GF-D8 (cell line): ENCODE data around the gene UVRAG.

Experiments
- DNase-seq: peaks from one replicate; lab custom pipeline; 2025; lab: John Stamatoyannopoulos, UW

UVRAG gene

GRCh38 chr11:76152741-76153570 lies 337.9 kb downstream of the UVRAG start:
- no peak for DNase-seq

- no peak for DNase-seq
These were observed 338.5 kb downstream of the UVRAG start for GRCh38 chr11:76153571-76153923.

GRCh38 chr11:76155500-76156227 lies 340.7 kb downstream of the UVRAG start:
- no peak for DNase-seq

GRCh38 chr11:76156971-76157427 lies 342.0 kb downstream of the UVRAG start:
- no peak for DNase-seq

- DNase-seq, result no peak
These were observed 342.9 kb downstream of the UVRAG start for GRCh38 chr11:76157891-76158290.

GRCh38 chr11:76158394-76159302 lies 343.6 kb downstream of the UVRAG start:
- no peak for DNase-seq

GRCh38 chr11:76159303-76159937 lies 344.4 kb downstream of the UVRAG start:
- no peak for DNase-seq

GRCh38 chr11:76159983-76160661 lies 345.1 kb downstream of the UVRAG start:
- DNase-seq, result no peak

- no peak for DNase-seq
These were observed 345.8 kb downstream of the UVRAG start for GRCh38 chr11:76160856-76161255.

- no peak for DNase-seq
These were observed 346.4 kb downstream of the UVRAG start for GRCh38 chr11:76161261-76161961.

GRCh38 chr11:76162336-76163288 lies 347.6 kb downstream of the UVRAG start:
- DNase-seq, result no peak

GRCh38 chr11:76163289-76163880 lies 348.4 kb downstream of the UVRAG start:
- DNase-seq, result no peak

GRCh38 chr11:76164081-76164480 lies 349.1 kb downstream of the UVRAG start:
- no peak for DNase-seq

- DNase-seq, result no peak
These were observed 350.1 kb downstream of the UVRAG start for GRCh38 chr11:76164861-76165751.

GRCh38 chr11:76166314-76166713 lies 351.3 kb downstream of the UVRAG start:
- DNase-seq, result no peak

GRCh38 chr11:76167590-76167989 lies 352.6 kb downstream of the UVRAG start:
- DNase-seq, result no peak

GRCh38 chr11:76169473-76169896 lies 354.5 kb downstream of the UVRAG start:
- DNase-seq, result no peak

- DNase-seq, result no peak
These were observed 355.5 kb downstream of the UVRAG start for GRCh38 chr11:76170468-76170867.
